ENCODE results near the gene CRYBG2. TPM values are rescaled to one million over a fixed set of nuclear protein-coding genes. Genes with fewer than 3 reads are reported as not detected.
"Not testable (repeated sequence)": the region's sequence is repeated elsewhere in the genome, so short reads cannot be mapped to it uniquely, and the experiment has no call there.

The CRYBG2 gene
- total and polyA plus RNA-seq, 5 donors = not detected

GRCh38 chr1:26385063-26385462, 31.1 kb upstream of the CRYBG2 start:
- DNase-seq; intact Hi-C loops (cut with DNase I); H3K4me3 ChIP-seq (ENCODE audit: low read length); H3K27ac ChIP-seq (ENCODE audit: low read length); H3K27me3 ChIP-seq (ENCODE audit: control insufficient read depth, insufficient read depth); H3K4me1 ChIP-seq (ENCODE audit: control insufficient read depth, insufficient read depth, low read length); ATAC-seq; H3K9me3 ChIP-seq (ENCODE audit: control insufficient read depth, low read length): not testable (repeated sequence)
- 69% methylated on average over 3 of the region's 3 CpGs for WGBS

DNA sequence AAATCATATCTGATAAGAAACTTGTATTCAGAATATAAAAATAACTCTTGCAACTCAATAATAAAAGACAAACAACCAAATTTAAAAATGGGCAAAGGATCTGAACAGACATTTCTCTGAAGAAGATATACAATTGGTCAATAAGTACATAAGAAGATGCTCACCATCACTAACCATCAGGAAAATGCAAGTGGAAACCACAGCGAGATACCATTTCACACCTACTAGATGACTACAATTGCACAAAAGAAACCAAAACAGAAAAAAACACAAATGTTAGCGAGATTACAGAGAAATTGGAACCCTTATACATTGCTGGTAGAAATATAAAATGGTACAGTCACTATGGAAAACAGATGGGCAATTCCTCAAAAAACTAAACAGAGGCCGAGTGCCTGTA, 30.1 kb upstream of the CRYBG2 start:
- 82% methylated on average over 3 of the region's 3 CpGs for WGBS
- Histone ChIP-seq H3K27me3 (ENCODE audit: control insufficient read depth, insufficient read depth) (no peaks in the 10 kb centered on the region), H3K4me1 (ENCODE audit: control insufficient read depth, insufficient read depth, low read length) (no peaks in the 10 kb centered on the region), H3K27ac (ENCODE audit: low read length) (no peak overlapping the region), H3K9me3 (ENCODE audit: control insufficient read depth, low read length) (no peaks in the 10 kb centered on the region), H3K4me3 (ENCODE audit: low read length) (no peak overlapping the region)
- DNase-seq = no peak
- no peak for ATAC-seq
- intact Hi-C loops (cut with DNase I) = no loop called here

DNA sequence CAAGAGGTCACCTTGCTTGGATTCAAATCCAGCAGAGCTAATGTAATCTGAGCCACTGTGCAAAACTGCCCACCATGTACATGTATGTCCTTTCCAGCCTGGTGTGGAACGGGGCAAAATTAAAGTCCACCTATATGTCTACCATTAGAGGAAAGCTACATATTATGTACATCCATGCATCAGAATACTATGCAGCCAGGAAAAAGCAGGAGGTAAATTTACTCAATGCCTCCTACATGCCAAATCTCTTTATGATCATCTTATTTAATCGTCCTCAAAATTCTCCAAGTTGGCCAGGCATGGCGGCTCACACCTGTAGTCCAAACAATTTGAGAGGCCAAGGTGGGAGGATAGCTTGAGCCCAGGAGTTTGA, 24.9 kb upstream of the CRYBG2 start:
- intact Hi-C loops (cut with DNase I) = no loop called here
- H3K4me3 ChIP-seq (ENCODE audit: low read length) = no peak overlapping the region
- H3K27me3 ChIP-seq (ENCODE audit: control insufficient read depth, insufficient read depth) = no peaks in the 10 kb centered on the region
- ATAC-seq (no peak), DNase-seq (no peak)
- 91% methylated on average over 3 of the region's 3 CpGs for WGBS
- H3K4me1 ChIP-seq (ENCODE audit: control insufficient read depth, insufficient read depth, low read length) = peaks cover 7% of the 10 kb centered on the region
- no peaks in the 10 kb centered on the region for H3K9me3 ChIP-seq (ENCODE audit: control insufficient read depth, low read length)
- H3K27ac ChIP-seq (ENCODE audit: low read length) = no peak overlapping the region

DNA sequence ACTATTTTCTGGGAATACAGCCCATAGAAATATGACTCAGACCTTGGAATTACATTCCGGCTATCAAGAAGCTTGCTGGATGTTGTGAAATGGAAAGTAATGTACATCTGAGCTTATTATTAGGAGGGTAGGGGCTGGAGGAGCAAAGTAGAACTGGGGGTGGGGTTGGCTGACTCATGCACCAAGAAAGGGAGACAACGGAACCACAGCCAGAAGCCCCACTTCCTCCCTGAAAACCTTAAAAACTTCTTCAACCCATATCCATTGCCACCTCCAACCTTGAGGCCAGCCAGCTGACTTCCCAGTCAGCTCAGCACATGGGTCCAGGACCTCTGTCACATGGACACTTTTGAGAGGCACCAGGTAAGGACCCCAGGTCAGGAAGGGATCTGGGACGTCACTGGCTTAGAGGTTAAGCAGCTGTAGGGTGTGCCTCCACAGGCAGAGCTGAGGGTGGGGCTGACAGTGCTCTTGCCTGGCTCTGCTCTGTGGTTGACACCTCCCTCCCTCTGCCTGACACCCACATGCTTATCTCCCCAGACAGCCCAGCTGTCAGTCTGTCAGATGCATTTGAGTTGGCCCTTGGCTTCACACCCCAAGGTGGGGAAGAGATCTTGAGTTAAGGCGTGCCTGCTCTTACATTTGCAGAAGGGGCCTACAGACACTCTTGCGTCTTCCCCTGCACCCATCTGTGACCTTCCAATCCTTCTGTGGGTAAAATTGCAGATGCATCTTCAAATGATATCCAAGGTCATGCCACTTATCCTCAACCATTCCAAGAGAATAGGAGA, 24.4 kb upstream of the CRYBG2 start:
- ATAC-seq (peak; percentile 63 to 79), DNase-seq (peak in 1 of 3 donors; percentile 67)
- no peaks in the 10 kb centered on the region for H3K27me3 ChIP-seq (ENCODE audit: control insufficient read depth, insufficient read depth)
- intact Hi-C loops (cut with DNase I) = no loop called here
- peaks cover 7% of the 10 kb centered on the region for H3K4me1 ChIP-seq (ENCODE audit: control insufficient read depth, insufficient read depth, low read length)
- peak overlapping the region; percentile 13 for H3K27ac ChIP-seq (ENCODE audit: low read length)
- no peaks in the 10 kb centered on the region for H3K9me3 ChIP-seq (ENCODE audit: control insufficient read depth, low read length)
- WGBS = 21% methylated on average over 5 of the region's 5 CpGs
- H3K4me3 ChIP-seq (ENCODE audit: low read length) = no peak overlapping the region

GRCh38 chr1:26376050-26376449, 22.1 kb upstream of the CRYBG2 start:
- Histone ChIP-seq H3K9me3 (ENCODE audit: control insufficient read depth, low read length) (no peaks in the 10 kb centered on the region), H3K4me3 (ENCODE audit: low read length) (no peak overlapping the region), H3K27me3 (ENCODE audit: control insufficient read depth, insufficient read depth) (no peaks in the 10 kb centered on the region), H3K27ac (ENCODE audit: low read length) (no peak overlapping the region), H3K4me1 (ENCODE audit: control insufficient read depth, insufficient read depth, low read length) (peaks cover 7% of the 10 kb centered on the region)
- no peak for DNase-seq
- no peak for ATAC-seq
- intact Hi-C loops (cut with DNase I) = no loop called here
- WGBS = 94% methylated on average over 4 of the region's 4 CpGs

GRCh38 chr1:26375081-26375480, 21.2 kb upstream of the CRYBG2 start:
- intact Hi-C loops (cut with DNase I) = no loop called here
- DNase-seq (no peak), ATAC-seq (no peak)
- 60% methylated on average over 6 of the region's 6 CpGs for WGBS
- no peak overlapping the region for H3K27ac ChIP-seq (ENCODE audit: low read length)
- H3K4me3 ChIP-seq (ENCODE audit: low read length) = no peak overlapping the region
- H3K9me3 ChIP-seq (ENCODE audit: control insufficient read depth, low read length) = no peaks in the 10 kb centered on the region
- H3K4me1 ChIP-seq (ENCODE audit: control insufficient read depth, insufficient read depth, low read length) = peaks cover 7% of the 10 kb centered on the region
- H3K27me3 ChIP-seq (ENCODE audit: control insufficient read depth, insufficient read depth) = no peaks in the 10 kb centered on the region

DNA sequence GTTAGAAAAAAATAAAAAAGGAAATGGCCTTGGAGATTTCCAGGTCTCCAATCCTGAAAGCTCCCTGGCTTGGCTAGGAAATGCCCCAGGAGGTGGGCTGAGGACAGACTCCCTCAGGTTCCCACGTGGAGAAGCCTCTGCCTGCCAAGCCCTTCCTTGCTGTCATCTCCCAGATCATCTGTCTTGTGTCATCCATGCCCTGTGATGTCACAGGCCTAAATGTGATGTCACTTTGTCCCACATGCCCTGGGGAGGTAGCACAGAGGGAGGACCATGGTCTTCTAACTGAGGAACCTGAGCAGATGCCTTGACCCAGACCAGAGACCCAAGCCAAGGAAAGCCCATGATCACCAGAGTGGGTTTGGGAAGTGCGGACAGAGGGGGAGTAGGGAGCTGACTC, 20.4 kb upstream of the CRYBG2 start:
- H3K9me3 ChIP-seq (ENCODE audit: control insufficient read depth, low read length); ATAC-seq; H3K27me3 ChIP-seq (ENCODE audit: control insufficient read depth, insufficient read depth); H3K27ac ChIP-seq (ENCODE audit: low read length); H3K4me3 ChIP-seq (ENCODE audit: low read length); intact Hi-C loops (cut with DNase I); H3K4me1 ChIP-seq (ENCODE audit: control insufficient read depth, insufficient read depth, low read length); DNase-seq: not testable (repeated sequence)
- 49% methylated on average over 2 of the region's 2 CpGs for WGBS

DNA sequence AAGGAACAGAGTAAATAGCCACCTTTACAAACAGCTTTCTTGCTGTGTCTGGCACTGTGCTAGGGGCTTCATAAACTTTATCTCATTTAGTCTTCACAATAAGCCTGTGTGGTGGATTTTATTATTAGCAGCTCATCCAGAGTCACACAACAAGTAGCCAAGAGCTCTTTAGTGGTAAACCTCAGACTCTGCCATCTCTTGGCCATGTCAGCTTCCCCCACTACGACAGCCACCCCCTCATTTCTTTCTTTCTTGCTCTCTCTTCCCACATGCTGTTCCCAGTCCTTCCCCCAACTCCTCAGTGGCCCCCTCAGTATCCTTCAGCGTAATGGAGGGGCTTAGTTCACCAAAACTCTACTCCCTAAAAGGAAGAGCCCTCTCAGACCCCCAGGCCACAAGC, 19.9 kb upstream of the CRYBG2 start:
- Histone ChIP-seq H3K9me3 (ENCODE audit: control insufficient read depth, low read length) (no peaks in the 10 kb centered on the region), H3K27me3 (ENCODE audit: control insufficient read depth, insufficient read depth) (no peaks in the 10 kb centered on the region), H3K4me3 (ENCODE audit: low read length) (no peak overlapping the region), H3K27ac (ENCODE audit: low read length) (no peak overlapping the region), H3K4me1 (ENCODE audit: control insufficient read depth, insufficient read depth, low read length) (peaks cover 7% of the 10 kb centered on the region)
- 57% methylated on average over 2 of the region's 2 CpGs for WGBS
- no peak for ATAC-seq
- DNase-seq = no peak
- intact Hi-C loops (cut with DNase I) = no loop called here

- intact Hi-C loops (cut with DNase I) = no loop called here
- Histone ChIP-seq H3K27me3 (ENCODE audit: control insufficient read depth, insufficient read depth) (no peaks in the 10 kb centered on the region), H3K4me1 (ENCODE audit: control insufficient read depth, insufficient read depth, low read length) (peaks cover 3% of the 10 kb centered on the region), H3K9me3 (ENCODE audit: control insufficient read depth, low read length) (no peaks in the 10 kb centered on the region), H3K27ac (ENCODE audit: low read length) (no peak overlapping the region), H3K4me3 (ENCODE audit: low read length) (no peak overlapping the region)
- no peak for DNase-seq
- no peak for ATAC-seq
- 76% methylated on average over 4 of the region's 4 CpGs for WGBS
These were observed 19.4 kb upstream of the CRYBG2 start for GRCh38 chr1:26373281-26373680.

GRCh38 chr1:26372611-26373010, 18.7 kb upstream of the CRYBG2 start, which contains the start of gene ZNF683:
Gene ZNF683 (minus strand): TSS chr1:26372750. CDS start chr1:26368571, 4,179 bp downstream.
- intact Hi-C loops (cut with DNase I); H3K27me3 ChIP-seq (ENCODE audit: control insufficient read depth, insufficient read depth); DNase-seq; ATAC-seq; H3K27ac ChIP-seq (ENCODE audit: low read length); H3K9me3 ChIP-seq (ENCODE audit: control insufficient read depth, low read length); H3K4me1 ChIP-seq (ENCODE audit: control insufficient read depth, insufficient read depth, low read length); H3K4me3 ChIP-seq (ENCODE audit: low read length): not testable (repeated sequence)
- 73% methylated on average over 3 of the region's 3 CpGs for WGBS

DNA sequence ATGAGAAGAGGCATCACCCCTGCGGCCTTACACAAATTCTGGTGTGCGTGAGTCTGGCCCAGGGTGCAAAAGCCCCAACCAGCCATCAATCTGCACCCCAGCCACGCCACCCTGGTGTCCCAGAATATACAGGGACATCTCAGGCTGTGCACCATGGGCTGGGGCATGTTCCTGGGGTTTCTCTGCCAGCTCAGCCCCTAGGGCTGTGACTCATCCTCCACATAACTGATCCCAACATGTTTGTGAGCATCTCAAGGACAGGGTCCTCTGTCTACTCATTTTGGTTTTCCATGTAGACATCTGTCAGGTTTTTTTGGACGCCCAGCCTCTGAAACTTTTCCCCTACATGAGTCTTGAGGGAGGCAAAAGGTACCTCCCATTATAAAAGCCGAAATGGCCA, 18.1 kb upstream of the CRYBG2 start:
- H3K4me1 ChIP-seq (ENCODE audit: control insufficient read depth, insufficient read depth, low read length) = no peaks in the 10 kb centered on the region
- no peaks in the 10 kb centered on the region for H3K27me3 ChIP-seq (ENCODE audit: control insufficient read depth, insufficient read depth)
- ATAC-seq (no peak), DNase-seq (no peak)
- H3K4me3 ChIP-seq (ENCODE audit: low read length) = no peak overlapping the region
- 85% methylated on average over 5 of the region's 5 CpGs for WGBS
- H3K27ac ChIP-seq (ENCODE audit: low read length) = no peak overlapping the region
- intact Hi-C loops (cut with DNase I) = no loop called here
- H3K9me3 ChIP-seq (ENCODE audit: control insufficient read depth, low read length) = no peaks in the 10 kb centered on the region

Data from right cardiac atrium (tissue), 5 donors.